Liver (tissue), 3 donors: ENCODE measurements around the gene KRT80.

ENCODE experiments used
- FOXA1 ChIP-seq: IDR thresholded peaks from 2 replicates; pipeline ENCODE4 v1.6.1; 2016; ENCODE audit warnings: antibody characterized with exemption
- FOXA2 ChIP-seq: IDR thresholded peaks from 2 replicates; pipeline ENCODE4 v1.6.1; 2016; ENCODE audit warnings: antibody characterized with exemption
- GABPA ChIP-seq, 2 donors: IDR thresholded peaks in 1 of 2; conservative IDR thresholded peaks in 1 of 2; 2 replicates each; pipeline ENCODE4 v1.6.1; 2016; ENCODE audit warnings: antibody characterized with exemption in 2 of 2, mild to moderate bottlenecking in 1 of 2, moderate library complexity in 1 of 2
- HNF4G ChIP-seq: IDR thresholded peaks from 2 replicates; pipeline ENCODE4 v1.6.1; 2016; ENCODE audit warnings: antibody characterized with exemption
- JUND ChIP-seq, 2 donors: IDR thresholded peaks; 2 replicates each; pipeline ENCODE4 v1.6.1; 2016; ENCODE audit warnings: antibody characterized with exemption in 2 of 2
- RAD21 ChIP-seq, 2 donors: IDR thresholded peaks; 2 replicates each; pipeline ENCODE4 v1.6.1; 2016; ENCODE audit warnings: antibody characterized with exemption in 2 of 2, mild to moderate bottlenecking in 2 of 2
- SP1 ChIP-seq: IDR thresholded peaks from 2 replicates; pipeline ENCODE4 v1.6.1; 2018; ENCODE audit warnings: antibody characterized with exemption, mild to moderate bottlenecking
- TAF1 ChIP-seq: conservative IDR thresholded peaks from 2 replicates; pipeline ENCODE4 v1.6.1; 2016; ENCODE audit warnings: antibody characterized with exemption, mild to moderate bottlenecking
- YY1 ChIP-seq: IDR thresholded peaks from 2 replicates; pipeline ENCODE4 v1.6.1; 2016; ENCODE audit warnings: antibody characterized with exemption, mild to moderate bottlenecking
- TF ChIP-seq, protein P1 (sequence below): fragments of 150-350 bp; IDR thresholded peaks from 2 replicates; pipeline ENCODE4 v1.5.1; 2017; ENCODE audit warnings: improper control_type of control experiment, low read depth, low read length; ENCODE audit not compliant: missing input control
- TF ChIP-seq, protein P2 (sequence below): IDR thresholded peaks from 2 replicates; pipeline ENCODE4 v1.6.1; 2016; ENCODE audit warnings: antibody characterized with exemption, mild to moderate bottlenecking
- TF ChIP-seq, protein P3 (sequence below): IDR thresholded peaks from 2 replicates; pipeline ENCODE4 v1.6.1; 2016; ENCODE audit warnings: antibody characterized with exemption
- TF ChIP-seq, protein P4 (sequence below): IDR thresholded peaks from 2 replicates; pipeline ENCODE4 v1.6.1; 2016; ENCODE audit warnings: antibody characterized with exemption
- TF ChIP-seq, protein P5 (sequence below): IDR thresholded peaks from 2 replicates; pipeline ENCODE4 v1.6.1; 2016; ENCODE audit warnings: antibody characterized with exemption
- donor health status: healthy.
- donor health status: healthy.

DNA sequence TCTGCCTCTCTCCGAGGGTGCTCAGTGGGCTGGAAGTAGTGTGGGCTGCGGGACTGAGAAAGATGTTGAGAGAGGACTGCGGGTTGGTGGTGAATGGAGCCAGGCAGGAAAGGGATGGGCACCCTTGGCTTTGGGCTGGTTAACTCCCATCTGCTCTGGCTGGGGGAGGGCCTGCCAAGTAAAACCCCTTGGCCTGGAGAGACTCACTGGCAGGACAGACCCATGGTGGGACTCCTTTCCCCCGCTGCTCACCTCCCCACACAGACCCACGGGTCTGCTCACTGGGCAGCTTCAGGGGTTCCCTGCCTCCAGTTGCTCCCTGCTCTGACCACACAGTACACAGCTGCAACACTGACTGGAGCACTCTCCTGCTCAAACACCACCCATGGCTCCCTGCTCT, 54.1 kb downstream of the KRT80 start:
- no peak for TF ChIP-seq FOXA1
- TF ChIP-seq, protein P1, sequence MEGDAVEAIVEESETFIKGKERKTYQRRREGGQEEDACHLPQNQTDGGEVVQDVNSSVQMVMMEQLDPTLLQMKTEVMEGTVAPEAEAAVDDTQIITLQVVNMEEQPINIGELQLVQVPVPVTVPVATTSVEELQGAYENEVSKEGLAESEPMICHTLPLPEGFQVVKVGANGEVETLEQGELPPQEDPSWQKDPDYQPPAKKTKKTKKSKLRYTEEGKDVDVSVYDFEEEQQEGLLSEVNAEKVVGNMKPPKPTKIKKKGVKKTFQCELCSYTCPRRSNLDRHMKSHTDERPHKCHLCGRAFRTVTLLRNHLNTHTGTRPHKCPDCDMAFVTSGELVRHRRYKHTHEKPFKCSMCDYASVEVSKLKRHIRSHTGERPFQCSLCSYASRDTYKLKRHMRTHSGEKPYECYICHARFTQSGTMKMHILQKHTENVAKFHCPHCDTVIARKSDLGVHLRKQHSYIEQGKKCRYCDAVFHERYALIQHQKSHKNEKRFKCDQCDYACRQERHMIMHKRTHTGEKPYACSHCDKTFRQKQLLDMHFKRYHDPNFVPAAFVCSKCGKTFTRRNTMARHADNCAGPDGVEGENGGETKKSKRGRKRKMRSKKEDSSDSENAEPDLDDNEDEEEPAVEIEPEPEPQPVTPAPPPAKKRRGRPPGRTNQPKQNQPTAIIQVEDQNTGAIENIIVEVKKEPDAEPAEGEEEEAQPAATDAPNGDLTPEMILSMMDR, result no peak
- no peak for TF ChIP-seq SP1
- TF ChIP-seq HNF4G, result no peak
- TF ChIP-seq, protein P2, sequence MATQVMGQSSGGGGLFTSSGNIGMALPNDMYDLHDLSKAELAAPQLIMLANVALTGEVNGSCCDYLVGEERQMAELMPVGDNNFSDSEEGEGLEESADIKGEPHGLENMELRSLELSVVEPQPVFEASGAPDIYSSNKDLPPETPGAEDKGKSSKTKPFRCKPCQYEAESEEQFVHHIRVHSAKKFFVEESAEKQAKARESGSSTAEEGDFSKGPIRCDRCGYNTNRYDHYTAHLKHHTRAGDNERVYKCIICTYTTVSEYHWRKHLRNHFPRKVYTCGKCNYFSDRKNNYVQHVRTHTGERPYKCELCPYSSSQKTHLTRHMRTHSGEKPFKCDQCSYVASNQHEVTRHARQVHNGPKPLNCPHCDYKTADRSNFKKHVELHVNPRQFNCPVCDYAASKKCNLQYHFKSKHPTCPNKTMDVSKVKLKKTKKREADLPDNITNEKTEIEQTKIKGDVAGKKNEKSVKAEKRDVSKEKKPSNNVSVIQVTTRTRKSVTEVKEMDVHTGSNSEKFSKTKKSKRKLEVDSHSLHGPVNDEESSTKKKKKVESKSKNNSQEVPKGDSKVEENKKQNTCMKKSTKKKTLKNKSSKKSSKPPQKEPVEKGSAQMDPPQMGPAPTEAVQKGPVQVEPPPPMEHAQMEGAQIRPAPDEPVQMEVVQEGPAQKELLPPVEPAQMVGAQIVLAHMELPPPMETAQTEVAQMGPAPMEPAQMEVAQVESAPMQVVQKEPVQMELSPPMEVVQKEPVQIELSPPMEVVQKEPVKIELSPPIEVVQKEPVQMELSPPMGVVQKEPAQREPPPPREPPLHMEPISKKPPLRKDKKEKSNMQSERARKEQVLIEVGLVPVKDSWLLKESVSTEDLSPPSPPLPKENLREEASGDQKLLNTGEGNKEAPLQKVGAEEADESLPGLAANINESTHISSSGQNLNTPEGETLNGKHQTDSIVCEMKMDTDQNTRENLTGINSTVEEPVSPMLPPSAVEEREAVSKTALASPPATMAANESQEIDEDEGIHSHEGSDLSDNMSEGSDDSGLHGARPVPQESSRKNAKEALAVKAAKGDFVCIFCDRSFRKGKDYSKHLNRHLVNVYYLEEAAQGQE, result no peak
- TF ChIP-seq FOXA2, result no peak
- TF ChIP-seq YY1, result no peak
- no peak for TF ChIP-seq JUND (IDR thresholded peaks at IDR 0.05)
- TF ChIP-seq, protein P3, sequence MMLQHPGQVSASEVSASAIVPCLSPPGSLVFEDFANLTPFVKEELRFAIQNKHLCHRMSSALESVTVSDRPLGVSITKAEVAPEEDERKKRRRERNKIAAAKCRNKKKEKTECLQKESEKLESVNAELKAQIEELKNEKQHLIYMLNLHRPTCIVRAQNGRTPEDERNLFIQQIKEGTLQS, result no peak
- no peak for TF ChIP-seq RAD21 (IDR thresholded peaks at IDR 0.05)
- TF ChIP-seq, protein P4, sequence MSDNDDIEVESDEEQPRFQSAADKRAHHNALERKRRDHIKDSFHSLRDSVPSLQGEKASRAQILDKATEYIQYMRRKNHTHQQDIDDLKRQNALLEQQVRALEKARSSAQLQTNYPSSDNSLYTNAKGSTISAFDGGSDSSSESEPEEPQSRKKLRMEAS, result no peak
- no peak for TF ChIP-seq GABPA (IDR thresholded peaks at IDR 0.05 in 1 of 2, conservative IDR thresholded peaks at IDR 0.05 in 1 of 2)
- TF ChIP-seq TAF1, result no peak
- TF ChIP-seq, protein P5, sequence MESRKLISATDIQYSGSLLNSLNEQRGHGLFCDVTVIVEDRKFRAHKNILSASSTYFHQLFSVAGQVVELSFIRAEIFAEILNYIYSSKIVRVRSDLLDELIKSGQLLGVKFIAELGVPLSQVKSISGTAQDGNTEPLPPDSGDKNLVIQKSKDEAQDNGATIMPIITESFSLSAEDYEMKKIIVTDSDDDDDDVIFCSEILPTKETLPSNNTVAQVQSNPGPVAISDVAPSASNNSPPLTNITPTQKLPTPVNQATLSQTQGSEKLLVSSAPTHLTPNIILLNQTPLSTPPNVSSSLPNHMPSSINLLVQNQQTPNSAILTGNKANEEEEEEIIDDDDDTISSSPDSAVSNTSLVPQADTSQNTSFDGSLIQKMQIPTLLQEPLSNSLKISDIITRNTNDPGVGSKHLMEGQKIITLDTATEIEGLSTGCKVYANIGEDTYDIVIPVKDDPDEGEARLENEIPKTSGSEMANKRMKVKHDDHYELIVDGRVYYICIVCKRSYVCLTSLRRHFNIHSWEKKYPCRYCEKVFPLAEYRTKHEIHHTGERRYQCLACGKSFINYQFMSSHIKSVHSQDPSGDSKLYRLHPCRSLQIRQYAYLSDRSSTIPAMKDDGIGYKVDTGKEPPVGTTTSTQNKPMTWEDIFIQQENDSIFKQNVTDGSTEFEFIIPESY, result no peak
